GM19372 (cell line): ENCODE results near the gene HPCAL1.

Source experiments
- ATAC-seq: cut with Tn5 transposase; IDR thresholded peaks from one replicate; pipeline ENCODE4 v1.9.1; 2021; ENCODE audit warnings: mild to moderate bottlenecking, low read depth, moderate library complexity; ENCODE audit not compliant: unreplicated experiment

Gene HPCAL1

DNA sequence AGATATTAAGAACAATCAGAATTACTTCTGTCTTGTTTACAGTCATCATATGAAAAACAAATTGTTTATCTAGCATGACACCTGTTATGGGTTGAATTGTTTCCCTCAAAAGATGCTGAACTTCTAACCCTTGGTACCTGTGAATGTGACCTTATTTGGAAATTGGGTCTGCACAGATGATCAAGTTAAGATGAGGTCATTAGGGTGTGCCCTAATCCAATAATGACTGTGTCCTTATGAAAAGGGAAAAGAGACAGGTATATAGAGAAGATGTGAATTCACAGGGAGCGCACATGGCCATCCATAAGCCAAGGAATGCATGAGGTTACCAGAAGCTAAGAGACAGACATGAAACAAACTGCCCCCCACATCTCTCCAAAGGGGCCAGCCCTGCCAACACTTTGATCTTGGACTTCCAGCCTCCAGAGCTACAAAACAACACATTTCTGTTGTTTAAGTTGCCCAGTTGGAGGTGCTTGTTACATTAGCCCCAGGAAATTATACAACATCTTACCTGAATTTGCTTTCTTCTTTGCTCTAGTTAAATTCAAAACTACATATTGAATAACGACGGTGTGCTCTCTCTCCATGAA, 2.3 kb upstream of the HPCAL1 start:
- no peak for ATAC-seq

DNA sequence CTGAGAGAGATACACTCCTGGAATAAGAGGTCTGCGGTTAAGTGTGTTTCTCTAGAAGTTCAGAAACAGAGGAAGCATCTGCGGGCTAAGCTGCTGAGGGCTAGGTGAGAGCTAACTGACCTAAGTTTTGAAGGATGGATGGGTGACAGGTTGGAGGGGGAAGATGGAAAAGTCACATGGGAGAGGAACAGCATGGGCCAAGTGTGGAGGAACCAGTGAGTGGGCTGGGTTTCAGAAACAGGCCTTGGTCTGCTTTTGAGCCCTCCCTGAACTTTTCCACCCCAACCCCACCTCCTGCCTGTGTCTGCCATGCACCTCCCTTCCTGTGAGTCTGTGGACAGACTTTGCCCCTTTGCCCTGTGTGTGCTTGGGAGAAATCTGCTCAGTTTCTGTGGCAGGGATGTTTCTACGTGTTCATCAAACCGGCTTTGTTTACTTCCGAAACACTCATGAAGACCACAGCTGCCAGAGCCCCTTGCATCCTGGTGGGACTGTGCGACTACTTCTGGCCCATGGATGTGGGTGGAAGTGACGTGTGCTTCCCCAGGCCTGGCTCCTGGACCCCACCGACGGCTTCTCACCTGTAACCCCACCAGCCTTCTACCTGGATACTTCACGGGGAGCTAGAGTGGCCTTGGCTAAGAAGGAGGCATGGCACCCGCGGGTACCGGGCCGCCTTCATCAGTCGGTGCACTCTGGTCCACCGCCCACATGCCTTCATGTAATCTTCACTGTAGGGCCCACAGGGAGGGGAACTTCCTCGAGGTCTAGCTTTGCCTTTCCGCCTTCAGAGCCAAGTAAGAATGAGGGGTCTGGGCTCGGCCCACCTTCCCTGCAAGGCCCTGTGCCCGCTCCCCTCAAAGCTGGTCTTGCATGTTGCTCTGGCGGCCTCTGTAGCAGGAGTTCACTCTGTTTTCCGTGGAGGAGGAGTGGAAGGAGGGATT, 1.4 kb upstream of the HPCAL1 start:
- ATAC-seq: no peak

DNA sequence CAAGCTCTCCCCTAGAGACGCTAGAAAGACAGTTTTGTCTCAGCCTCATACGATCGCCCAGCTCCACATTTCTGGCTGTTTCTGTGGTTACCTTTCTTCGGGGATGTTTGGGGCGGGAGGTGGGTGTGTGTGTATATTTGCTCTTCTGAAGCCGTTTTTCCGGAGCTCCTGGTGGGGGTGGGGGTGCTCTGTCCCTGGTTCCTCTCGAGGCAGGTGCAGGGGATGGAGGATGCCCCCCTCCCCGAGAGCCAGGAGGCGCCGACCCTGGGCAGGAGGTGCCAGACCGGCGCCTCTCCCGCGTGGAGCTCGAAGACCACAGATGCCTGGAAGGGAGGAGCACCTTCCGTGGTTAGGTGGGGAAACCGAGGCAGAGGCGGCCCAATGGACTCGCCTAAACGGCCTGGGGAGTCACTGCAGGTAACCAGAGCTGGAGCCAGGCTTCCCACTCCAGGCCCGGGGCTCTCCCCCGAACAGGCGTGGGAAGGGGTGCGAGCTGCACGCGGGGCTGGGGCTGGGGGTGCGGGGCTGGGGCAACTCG, 694 bp upstream of the HPCAL1 start:
- no peak for ATAC-seq

DNA sequence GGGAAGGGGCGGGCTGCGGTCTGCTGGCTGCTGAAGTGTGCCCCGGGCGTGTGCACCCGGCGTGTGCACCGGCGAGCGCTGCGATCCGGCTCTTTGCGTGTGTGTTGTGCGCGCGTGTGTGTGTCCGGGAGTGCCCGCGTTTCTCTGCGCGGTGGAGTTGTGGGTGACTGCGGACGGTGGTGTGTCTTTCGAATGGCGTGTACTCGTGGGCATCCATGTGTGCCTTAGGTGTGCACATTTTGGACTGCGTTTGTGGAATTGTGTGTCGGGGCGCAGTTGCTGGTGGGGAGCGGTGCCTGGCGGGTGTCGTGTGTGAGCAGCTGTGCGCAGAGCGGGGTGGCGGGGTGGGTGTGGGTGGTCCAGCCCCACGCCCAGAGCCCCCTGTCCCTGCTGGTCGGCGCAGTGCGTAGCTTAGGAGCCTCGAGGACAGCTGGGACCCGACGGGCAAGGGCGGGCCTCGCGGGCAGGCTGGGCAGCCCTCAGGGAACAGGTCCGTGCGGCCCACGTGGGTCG, 533 bp downstream of the HPCAL1 start:
- peak; percentile 10 for ATAC-seq

DNA sequence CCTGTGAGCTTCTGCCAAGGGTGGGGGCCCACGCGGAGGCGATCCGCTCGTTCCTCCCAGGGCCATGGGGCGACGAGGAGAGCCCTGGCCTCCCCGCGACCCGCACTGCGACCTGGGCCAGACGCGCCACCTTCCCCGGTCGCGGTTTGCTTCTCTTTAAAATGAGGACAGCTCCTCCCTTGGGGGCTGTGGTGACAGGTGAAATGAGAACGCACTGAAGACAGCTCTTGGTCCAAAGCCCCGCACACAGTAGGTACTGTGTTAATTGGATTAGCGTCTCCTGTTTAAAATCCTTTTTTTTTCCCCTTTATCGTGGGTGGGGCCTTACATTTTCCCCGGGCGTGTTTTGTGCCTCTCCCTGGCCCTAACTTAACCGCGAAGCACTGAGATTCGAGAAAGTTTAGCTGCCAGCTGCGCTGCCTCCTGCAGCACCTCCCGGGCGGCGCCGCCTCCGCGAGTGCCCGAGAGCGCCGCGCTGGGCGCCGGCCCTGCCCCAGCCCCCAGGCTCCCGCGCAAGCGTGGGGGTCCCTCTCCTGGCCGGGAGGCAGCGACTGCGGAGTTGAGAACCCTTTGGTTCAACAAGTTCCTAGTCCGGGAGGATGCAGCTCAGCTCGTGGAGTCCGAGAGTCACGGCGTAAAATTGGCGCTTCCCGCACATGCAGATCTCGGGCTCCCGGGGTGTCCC, 1.1 kb downstream of the HPCAL1 start:
- ATAC-seq: peak; percentile 15

DNA sequence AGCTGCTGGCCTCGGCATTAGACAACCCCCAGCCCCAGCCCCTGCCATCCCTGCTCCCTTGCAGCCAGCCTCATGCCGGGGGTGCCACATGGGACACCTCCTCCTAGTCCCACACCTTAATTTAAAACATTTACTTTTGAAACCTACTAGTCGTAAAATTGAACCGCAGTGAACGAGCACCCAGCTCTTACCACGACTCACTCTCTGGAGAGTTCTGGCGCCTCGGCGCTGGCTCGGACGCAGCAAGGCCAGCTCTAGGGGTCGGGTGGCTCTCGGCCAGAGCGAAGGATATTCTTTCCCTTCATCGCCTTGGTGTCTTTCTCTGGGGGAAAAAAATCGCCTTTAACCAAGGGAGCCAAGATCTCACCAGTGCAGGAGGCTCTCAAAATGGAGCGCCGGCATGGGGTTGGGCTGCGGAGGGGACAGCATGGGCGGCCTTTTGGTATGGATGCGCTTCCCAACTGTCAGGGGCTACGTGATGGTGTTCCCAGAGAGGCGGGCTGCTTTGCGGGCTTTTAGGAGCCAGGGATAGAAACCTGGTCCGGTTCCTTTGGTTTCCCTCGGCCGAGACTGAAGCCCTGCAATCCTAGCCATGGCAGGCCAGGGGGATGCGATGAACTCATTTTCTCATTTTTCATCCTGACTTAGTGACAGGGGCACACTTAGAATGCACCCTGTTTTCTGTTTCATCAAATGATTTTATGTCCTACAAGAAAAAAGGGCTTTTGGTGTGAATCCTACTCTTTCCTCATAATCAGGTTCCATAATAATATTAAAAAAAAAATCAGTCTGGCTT, 2.0 kb downstream of the HPCAL1 start:
- no peak for ATAC-seq

DNA sequence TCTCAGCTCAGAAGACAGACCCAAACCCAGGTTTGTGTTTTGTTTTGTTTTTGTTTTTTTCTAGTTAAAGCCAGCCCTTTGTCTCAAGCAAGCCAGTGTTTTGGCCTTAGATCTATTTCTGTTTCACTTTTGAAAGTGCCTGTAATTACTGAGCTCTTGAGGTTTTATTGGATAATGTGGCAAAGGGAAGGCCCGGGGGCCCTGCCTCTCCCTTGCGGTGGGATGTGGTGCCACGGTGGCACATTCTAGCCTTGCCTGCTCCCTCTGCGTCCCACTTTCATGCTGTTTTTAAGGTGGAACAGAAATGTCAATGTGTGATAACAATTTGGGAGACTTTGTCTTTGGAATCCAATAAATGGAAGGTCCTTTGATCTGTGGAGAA, 2.5 kb downstream of the HPCAL1 start:
- ATAC-seq: no peak

DNA sequence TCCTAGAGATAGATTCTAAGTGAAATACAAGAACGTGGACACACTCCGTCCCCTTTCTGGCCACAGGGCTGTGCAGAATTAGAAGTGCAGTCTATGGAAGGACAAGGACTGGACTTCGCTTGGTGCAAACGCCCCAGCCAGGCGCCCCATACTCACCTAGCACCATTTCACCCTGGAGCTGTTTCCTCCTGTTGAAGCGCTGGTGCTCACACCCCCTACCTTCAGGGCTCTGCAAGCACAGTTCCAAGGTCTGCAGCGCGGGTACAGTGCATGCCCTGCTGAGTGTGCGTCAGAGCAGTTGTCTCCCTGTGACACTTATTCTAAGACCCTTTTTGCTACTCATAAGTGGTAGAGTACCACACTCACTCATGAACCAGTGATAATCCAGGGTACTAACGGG, 3.0 kb downstream of the HPCAL1 start:
- ATAC-seq: no peak

DNA sequence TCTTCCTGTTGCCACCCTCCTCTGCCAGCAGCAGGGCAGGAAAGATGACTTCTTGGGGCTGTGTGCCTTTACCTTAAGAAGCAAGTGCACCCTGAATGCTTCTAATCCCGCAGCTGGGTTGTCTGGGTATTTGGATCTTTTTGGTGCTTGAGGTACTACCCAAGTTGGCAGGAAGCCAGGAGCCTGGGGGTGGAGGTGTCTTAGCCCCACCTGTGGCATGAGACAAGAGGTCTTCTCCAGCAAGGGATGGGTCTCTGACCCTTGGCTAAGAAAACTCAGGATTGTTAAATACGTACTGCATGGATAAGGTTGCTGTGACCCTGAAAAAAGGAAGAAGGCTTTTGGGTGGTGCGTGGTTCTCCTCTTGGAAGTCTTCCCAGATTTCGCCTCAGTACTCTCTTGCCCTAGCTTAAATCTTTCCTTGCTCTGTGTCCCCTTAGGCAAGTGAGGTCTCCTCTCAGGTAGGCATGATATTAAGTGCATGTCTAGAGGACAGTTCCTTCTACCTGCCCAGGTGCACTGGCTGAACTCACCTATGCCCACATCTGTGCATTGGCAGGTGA, 4.3 kb downstream of the HPCAL1 start:
- no peak for ATAC-seq

DNA sequence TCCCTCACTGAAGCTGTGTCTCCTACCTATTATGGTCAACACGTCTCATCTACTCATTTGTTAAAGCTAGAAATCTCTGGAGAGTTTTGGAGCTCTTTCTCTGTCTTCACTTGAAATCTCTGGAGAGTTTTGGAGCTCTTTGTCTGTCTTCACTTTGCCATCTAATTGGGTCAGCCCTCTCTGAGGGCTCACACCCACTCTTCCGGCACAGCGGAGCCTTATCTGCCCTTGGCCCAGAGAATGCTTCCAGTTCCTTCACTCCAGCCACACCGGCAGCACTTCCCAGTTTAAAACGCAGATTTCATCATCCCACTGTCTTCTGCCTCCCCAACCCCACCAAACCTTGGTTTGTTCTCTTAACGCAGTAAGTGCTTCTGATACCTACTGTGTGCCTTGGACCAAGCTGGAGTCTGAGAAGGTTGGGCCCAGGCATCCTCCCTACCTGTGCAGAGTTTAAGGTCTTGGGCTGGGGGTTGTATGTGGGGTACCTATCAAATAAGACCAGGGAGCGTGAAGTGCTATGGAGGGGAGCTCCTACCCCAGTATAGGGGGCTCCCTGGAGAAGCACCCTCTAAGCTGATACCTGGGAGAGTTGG, 5.0 kb downstream of the HPCAL1 start:
- ATAC-seq: no peak

DNA sequence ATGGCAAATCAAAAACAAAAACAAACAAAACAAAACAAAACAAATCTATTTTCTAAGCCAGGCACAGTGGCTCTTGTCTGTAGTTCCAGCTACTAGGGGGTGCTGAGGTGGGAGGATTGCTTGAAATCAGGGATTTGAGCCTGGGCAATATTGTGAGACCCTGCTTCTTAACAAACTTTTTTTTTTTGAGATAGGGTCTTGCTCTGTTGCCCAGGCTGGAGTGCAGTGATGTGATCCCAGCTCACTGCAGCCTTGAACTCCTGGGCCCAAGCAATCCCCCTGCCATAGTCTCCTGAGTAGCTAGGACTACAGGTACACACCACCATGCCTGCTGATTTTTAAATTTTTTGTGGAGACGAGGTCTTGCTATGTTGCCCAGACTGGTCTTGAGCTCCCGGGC, 6.2 kb downstream of the HPCAL1 start:
- ATAC-seq: no peak

DNA sequence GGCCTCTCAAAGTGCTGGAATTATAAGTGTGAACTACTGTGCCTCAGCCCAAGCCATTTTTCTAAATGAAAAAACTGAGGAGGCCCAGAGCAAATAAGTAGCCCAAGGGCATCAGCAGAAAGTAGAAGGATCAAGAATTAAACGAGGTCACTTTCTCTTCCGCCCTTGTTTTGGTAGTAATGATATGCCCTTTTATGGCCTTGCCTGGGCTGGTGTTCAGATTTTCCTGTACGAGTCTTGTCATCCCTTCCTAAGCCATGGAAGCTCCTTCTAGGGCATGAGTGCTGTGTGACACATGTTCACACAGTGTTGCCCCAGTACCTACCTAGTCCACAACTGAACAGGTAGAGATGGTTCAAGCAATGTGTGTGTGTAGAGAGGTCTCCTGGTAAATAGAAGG, 6.6 kb downstream of the HPCAL1 start:
- no peak for ATAC-seq

DNA sequence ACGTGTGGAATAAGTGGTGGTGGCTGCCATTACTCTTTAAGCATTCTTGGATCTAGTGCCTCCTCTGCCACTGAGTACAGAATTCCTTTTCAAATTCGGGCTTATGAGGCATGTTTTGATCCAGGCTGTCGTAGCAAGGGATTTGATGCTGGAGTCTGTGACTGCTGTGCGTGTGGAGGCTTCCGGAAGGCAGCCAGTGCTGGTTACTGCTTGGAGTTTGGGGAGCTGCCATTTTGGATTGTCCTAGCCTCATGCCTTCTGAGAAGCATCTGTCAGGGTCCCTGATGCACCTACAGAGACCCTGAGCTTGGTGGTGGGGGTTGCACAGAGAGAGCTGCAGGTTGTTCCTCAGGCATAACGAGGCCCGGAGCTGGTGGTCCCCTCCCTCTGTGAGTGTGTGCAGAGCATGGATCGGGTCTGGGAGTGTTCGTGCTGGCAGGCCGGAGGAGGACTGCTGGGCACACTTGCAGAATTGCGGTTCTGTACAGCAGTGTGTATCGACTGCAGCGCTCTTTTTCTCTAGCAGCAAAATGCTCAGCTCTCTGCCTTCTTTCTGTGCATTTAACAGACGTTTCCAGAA, 7.7 kb downstream of the HPCAL1 start:
- no peak for ATAC-seq

DNA sequence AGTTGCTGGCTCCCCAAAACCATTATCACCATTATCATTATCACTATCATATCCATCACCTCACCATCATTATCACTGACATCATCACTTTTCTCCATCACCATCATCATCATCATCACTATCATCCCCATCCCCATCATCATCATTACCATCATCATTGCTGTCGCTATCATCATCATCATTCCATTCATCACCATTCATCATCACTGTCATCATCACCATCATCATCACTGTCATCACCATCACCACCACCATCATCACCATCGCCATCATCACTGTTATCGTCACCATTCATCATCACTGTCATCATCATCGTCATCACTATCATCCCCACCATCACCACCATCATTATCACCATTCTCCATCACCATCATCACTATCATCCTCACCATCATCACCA, 9.0 kb downstream of the HPCAL1 start:
- no peak for ATAC-seq

DNA sequence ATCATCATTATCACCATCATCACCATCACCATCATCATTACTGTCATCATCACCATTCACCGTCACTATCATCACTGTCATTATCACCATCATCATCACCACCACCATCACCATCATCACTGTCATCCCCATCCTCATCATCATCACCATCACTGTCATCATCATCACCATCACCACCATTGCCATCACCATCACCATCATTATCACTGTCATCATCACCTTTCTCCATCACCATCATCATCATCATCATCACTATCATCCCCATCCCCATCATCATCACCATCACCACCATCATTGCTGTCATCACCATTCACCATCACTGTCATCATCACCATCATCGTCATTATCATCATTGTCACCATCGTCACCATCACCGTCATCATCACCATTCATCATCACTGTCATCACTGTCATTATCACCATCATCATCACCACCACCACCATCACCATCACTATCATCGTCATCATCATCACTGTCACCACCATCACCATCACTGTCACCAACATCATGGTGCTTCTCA, 9.8 kb downstream of the HPCAL1 start:
- ATAC-seq: no peak

DNA sequence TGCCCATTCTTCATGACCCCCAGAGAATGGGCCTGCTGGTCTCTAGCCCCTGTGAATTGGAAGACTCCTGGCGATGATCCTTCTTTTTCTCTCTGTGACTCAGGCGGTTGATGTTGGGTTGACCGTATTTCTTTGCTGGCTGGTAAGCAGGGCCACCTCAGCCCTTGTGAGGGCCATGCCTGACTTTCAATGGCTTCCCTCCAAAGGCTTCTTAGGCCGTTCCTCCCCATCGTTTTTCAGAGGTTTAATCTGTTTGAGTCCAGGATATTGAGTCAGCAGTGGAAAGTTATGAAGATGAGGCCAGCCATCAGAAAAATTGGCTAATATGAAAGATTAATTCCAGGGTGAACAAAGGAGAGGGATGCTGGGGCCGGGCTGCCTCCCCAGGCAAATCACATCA, 13.6 kb downstream of the HPCAL1 start:
- ATAC-seq: no peak

DNA sequence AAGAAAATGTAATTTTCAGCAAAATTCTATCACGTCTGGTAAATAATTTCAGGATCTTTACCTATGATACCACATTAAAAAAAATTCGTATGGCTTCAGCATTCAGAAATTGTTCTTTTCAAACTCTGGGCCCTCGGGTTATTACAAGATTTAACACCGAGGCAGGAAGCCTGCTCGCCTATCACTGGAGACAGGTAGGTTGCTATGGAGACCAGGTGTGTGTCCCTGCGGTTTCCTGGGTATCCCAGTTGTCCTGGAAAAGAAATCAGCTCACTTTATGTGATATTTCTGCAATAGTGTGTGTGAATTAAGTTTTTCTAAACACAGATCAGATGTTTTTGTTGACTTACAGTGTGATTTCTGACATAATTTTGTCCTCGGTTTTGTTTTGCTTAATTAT, 14.2 kb downstream of the HPCAL1 start:
- no peak for ATAC-seq

DNA sequence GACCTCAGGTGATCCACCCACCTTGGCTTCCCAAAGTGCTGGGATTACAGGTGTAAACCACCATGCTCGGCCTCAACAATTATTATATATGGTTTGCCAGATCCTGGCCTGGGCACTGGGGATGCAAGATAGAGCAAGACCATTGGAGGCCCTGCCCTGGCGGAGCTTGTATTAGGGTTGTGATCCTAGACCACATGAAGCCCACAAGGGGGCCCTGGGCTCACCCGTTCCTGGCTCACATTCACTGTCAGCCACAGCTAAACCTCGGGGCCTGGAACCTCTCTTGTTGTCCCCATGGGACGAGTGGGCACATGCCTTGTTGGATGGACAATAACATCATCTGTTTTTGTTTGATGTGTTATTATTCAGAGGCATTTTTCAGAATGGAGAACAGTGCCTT, 14.9 kb downstream of the HPCAL1 start:
- ATAC-seq: no peak

DNA sequence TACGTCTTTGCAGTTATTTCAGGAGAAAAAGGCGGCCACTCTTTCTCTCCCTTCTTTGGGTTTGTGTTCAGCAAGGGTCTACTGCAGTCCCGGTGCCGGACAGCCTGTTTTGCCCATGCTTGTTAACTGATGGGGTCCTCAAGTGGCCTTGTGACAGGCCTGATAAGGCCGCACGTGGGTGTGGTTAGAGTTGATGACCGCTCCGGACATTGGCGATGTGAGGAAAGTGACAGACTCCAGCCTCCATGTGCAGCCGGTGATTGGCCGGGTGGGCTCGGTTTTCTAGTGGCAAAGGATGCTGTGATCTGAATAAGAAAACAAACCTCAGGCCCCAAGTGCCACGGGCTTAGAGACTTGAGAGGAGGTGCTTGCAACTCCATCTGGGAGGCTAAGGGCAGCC, 15.6 kb downstream of the HPCAL1 start:
- ATAC-seq: no peak
